HepG2 (cell line): Measurements from ENCODE around the gene BCAR3. TPM values are rescaled to one million over a fixed set of nuclear protein-coding genes. Genes with fewer than 3 reads are reported as not detected.
A peak's percentile ranks its signal among the peaks of the same experiment; 100 is the strongest.

Source experiments
- ATAC-seq: fragments of 200-7000 bp; cut with Tn5 transposase; 3 replicates; pipeline ENCODE4 v1.9.1; 2020; ENCODE audit warnings: mild to moderate bottlenecking, moderate library complexity
- BruUV-seq: library from RNA; stranded (reverse); fragments of 400-500 nt; replicated peaks from 2 replicates; lab custom pipeline; 2021; lab: Mats Ljungman, UMichigan
- CTCF ChIA-PET: fragments of 300-600 bp; formaldehyde crosslinking; extraction: SDS; loops from one replicate; lab custom pipeline; 2021; ENCODE audit warnings: low total read pairs, inconsistent platforms, low intra/inter-chr PET ratio; lab: Yijun Ruan, JAX
- POLR2A ChIA-PET: fragments of 350-600 bp; sonication (Branson Sonifier 250); formaldehyde crosslinking; loops from one replicate; lab custom pipeline; 2020; ENCODE audit warnings: antibody characterized with exemption, inconsistent platforms; lab: Yijun Ruan, JAX
- DNase-seq: peaks from one replicate; pipeline ENCODE4 v3.0.0-alpha.2; 2015; ENCODE audit warnings: low spot score
- FAIRE-seq: peaks from 3 replicates; lab custom pipeline; 2011; peaks lifted over from hg19 to GRCh38; lab: Jason Lieb, UNC
- H2AFZ ChIP-seq: one replicate; pipeline ENCODE4 v1.6.1; 2011; ENCODE audit warnings: low read length, inconsistent platforms
- H3K27ac ChIP-seq: fragments of 300-600 bp; 3 replicates; pipeline ENCODE4 v1.8.0; 2011; ENCODE audit warnings: mixed run types, mild to moderate bottlenecking, mixed read lengths, low read length, inconsistent platforms; ENCODE audit not compliant: insufficient read depth; ENCODE audit errors: extremely low read length
- H3K27me3 ChIP-seq, 2 experiments: fragments of 200-600 bp in 1 of 2; 2 replicates in 1 of 2; 3 replicates in 1 of 2; pipeline versions ENCODE4 v1.6.0 to v1.8.0; 2011; ENCODE audit warnings: low read length in 2 of 2, mild to moderate bottlenecking in 2 of 2, moderate library complexity in 2 of 2, inconsistent platforms in 1 of 2; ENCODE audit not compliant: insufficient read depth in 2 of 2, control insufficient read depth in 1 of 2
- H3K36me3 ChIP-seq, 2 experiments: fragments of 200-600 bp in 1 of 2; replicated peaks in 1 of 2; 2 replicates in 1 of 2; 3 replicates in 1 of 2; pipeline versions ENCODE4 v1.5.1 to v1.8.0; 2011; ENCODE audit warnings: low read length in 2 of 2, inconsistent platforms in 1 of 2; ENCODE audit not compliant: insufficient read depth in 2 of 2, control insufficient read depth in 1 of 2
- H3K4me1 ChIP-seq: 2 replicates; pipeline ENCODE4 v1.5.1; 2012; ENCODE audit warnings: low read length, inconsistent platforms; ENCODE audit not compliant: insufficient read depth
- H3K4me2 ChIP-seq: 2 replicates; pipeline ENCODE4 v1.6.0; 2011; ENCODE audit warnings: low read depth, low read length, inconsistent platforms
- H3K4me3 ChIP-seq, 3 experiments: fragments of 200-600 bp in 1 of 3; sonication (generic), shearing (Covaris generic) in 1 of 3; replicated peaks in 1 of 3; 2 replicates each; pipeline ENCODE4 v1.5.1; 2011 to 2016; ENCODE audit warnings: low read length in 3 of 3, inconsistent platforms in 2 of 3, low read depth in 2 of 3, mild to moderate bottlenecking in 2 of 3, control low read depth in 1 of 3, mixed read lengths in 1 of 3; ENCODE audit not compliant: insufficient read depth in 1 of 3
- H3K79me2 ChIP-seq: one replicate; pipeline ENCODE4 v1.6.1; 2011; ENCODE audit warnings: low read length, inconsistent platforms; ENCODE audit not compliant: insufficient read depth
- H3K9ac ChIP-seq: 2 replicates; pipeline ENCODE4 v1.6.0; 2011; ENCODE audit warnings: mild to moderate bottlenecking, low read depth, low read length, inconsistent platforms; ENCODE audit not compliant: insufficient read depth
- H3K9me3 ChIP-seq: 2 replicates; pipeline ENCODE4 v1.5.1; 2012; ENCODE audit warnings: mild to moderate bottlenecking, low read length
- H4K20me1 ChIP-seq: 2 replicates; pipeline ENCODE4 v1.6.0; 2011; ENCODE audit warnings: inconsistent platforms, mild to moderate bottlenecking, low read length, moderate library complexity; ENCODE audit not compliant: insufficient read depth
- BRCA1 ChIP-seq: sonication (generic); formaldehyde crosslinking; IDR thresholded peaks from 2 replicates; pipeline ENCODE4 v1.4.0; 2020; ENCODE audit warnings: missing genetic modification reagents
- E2F1 ChIP-seq: sonication (generic); formaldehyde crosslinking; IDR thresholded peaks from 2 replicates; pipeline ENCODE4 v1.5.0; 2020; ENCODE audit warnings: missing genetic modification reagents
- FLYWCH1 ChIP-seq: sonication (generic); formaldehyde crosslinking; IDR thresholded peaks from 2 replicates; pipeline ENCODE4 v1.8.1; 2023; ENCODE audit warnings: mild to moderate bottlenecking, missing genetic modification reagents
- KAT2B ChIP-seq: fragments of 150-350 bp; IDR thresholded peaks from 2 replicates; pipeline ENCODE4 v1.6.1; 2014; ENCODE audit warnings: low read depth, low read length, borderline replicate concordance
- KLF16 ChIP-seq, 2 experiments: sonication (generic) in 1 of 2; formaldehyde crosslinking in 1 of 2; IDR thresholded peaks; 2 replicates each; pipeline versions ENCODE4 v1.6.1 to v1.8.0; 2016 to 2023; ENCODE audit warnings: missing genetic modification reagents in 2 of 2, missing compliant biosample characterization in 1 of 2
- MAF1 ChIP-seq: sonication (generic); formaldehyde crosslinking; IDR thresholded peaks from 2 replicates; pipeline ENCODE4 v1.5.0; 2020; ENCODE audit warnings: missing genetic modification reagents, borderline replicate concordance
- PPARG ChIP-seq: conservative IDR thresholded peaks from 2 replicates; pipeline ENCODE4 v1.6.1; 2016; ENCODE audit warnings: missing biosample characterization, missing genetic modification reagents
- RNF219 ChIP-seq: sonication (generic); formaldehyde crosslinking; IDR thresholded peaks from 2 replicates; pipeline ENCODE4 v1.5.0; 2020; ENCODE audit warnings: mild to moderate bottlenecking, missing genetic modification reagents
- SMAD3 ChIP-seq: sonication (generic); formaldehyde crosslinking; IDR thresholded peaks from 2 replicates; pipeline ENCODE4 v1.4.0; 2020; ENCODE audit warnings: missing genetic modification reagents
- ZNF709 ChIP-seq: sonication (generic); formaldehyde crosslinking; IDR thresholded peaks from 2 replicates; pipeline ENCODE4 v1.5.0; 2020; ENCODE audit warnings: mild to moderate bottlenecking, missing genetic modification reagents
- ZNF780A ChIP-seq: sonication (generic); formaldehyde crosslinking; IDR thresholded peaks from 2 replicates; pipeline ENCODE4 v1.8.0; 2022; ENCODE audit warnings: mild to moderate bottlenecking, missing genetic modification reagents, moderate library complexity
- ZSCAN20 ChIP-seq: sonication (generic); formaldehyde crosslinking; IDR thresholded peaks from 2 replicates; pipeline ENCODE4 v1.4.0; 2020; ENCODE audit warnings: missing genetic modification reagents, mild to moderate bottlenecking, borderline replicate concordance
- WGBS: methylation state at CpG from one replicate; pipeline ENCODE4 v1.1.6; 2017; ENCODE audit warnings: low lambda C conversion rate; 5-methylcytosine and 5-hydroxymethylcytosine counted together
- in situ Hi-C: cut with HindIII; loops from 2 replicates; pipeline ENCODE4 v1.10.0; 2017; ENCODE audit warnings: low pct_unique_long_range_greater_than_20kb; ENCODE audit not compliant: extremely low pct_ligation_motif_present
- intact Hi-C: fragments of 100-400 bp; cut with micrococcal nuclease; formaldehyde crosslinking; loops from one replicate; pipeline ENCODE4 v1.10.0; 2022; ENCODE audit not compliant: unreplicated experiment
- polyA plus RNA-seq, 8 experiments: library from polyadenylated mRNA; depleted of rRNA in 3 of 8; stranded (reverse) in 7 of 8; unstranded in 1 of 8; fragments of >200 nt; fragmentation: Illumina TruSeq in 4 of 8; extraction: Trizol in 4 of 8; gene quantifications; 2 replicates each; pipeline versions ENCODE4 v1.2.1 to v1.2.3, GENCODE V29; 2011 to 2016; ENCODE audit warnings: low read depth in 4 of 8, missing spikeins in 1 of 8, mixed read lengths in 1 of 8; ENCODE audit not compliant: insufficient read depth in 1 of 8
- total RNA-seq, 5 experiments: library from RNA; depleted of rRNA; stranded (reverse); fragments of >200 nt; fragmentation: Illumina TruSeq; extraction: Trizol; gene quantifications; 2 replicates each; pipeline ENCODE4 v1.2.3, GENCODE V29; 2016; ENCODE audit warnings: low read depth in 1 of 5
- TF ChIP-seq, protein P1 (sequence below): IDR thresholded peaks from 2 replicates; pipeline ENCODE4 v1.6.1; 2016; ENCODE audit warnings: low read depth, control low read depth

Gene BCAR3
- total and polyA plus RNA-seq, 2 of the 13 experiments (the other 11 are each of a cell fraction or from before 2014, with no cell fraction given): 3.6 to 4.8 TPM

- BruUV-seq: no TSS peak
- Histone ChIP-seq H3K79me2 (peaks cover 9% of the 10 kb centered on the region), H4K20me1 (0 out of 2 replicates have a peak, but pooled peaks cover 4% of the 10 kb centered on the region), H3K4me2 (no peak overlapping the region), H2AFZ (no peak overlapping the region)
- WGBS: 95% methylated on average over 3 of the region's 3 CpGs
- TF ChIP-seq KAT2B (peak; percentile 82), ZSCAN20 (CRISPR knock-in tag) (no peak)
- TF ChIP-seq, all 625 proteins: peak for 1
- no peak for FAIRE-seq
- ATAC-seq: no peak
- in situ Hi-C loops (no loop called here), intact Hi-C loops (no loop called here)
- Histone ChIP-seq H3K27ac (no peak overlapping the region), H3K4me3 (no peak overlapping the region), H3K27me3 (no peaks in the 10 kb centered on the region), H3K4me1 (peaks cover 68% of the 10 kb centered on the region), H3K36me3 (peaks cover 15 to 45% of the 10 kb centered on the region in 2 experiments), H3K9me3 (no peaks in the 10 kb centered on the region), H3K9ac (no peak overlapping the region)
- ChIA-PET POLR2A (interaction anchor here (0.9 kb wide), 1 partner anchor 15 kb away, joined by 4 read pairs; no protein-coding TSS in a partner anchor), CTCF (no interaction called here)
- DNase-seq: no peak
These were observed 78.5 kb downstream of the BCAR3 start for GRCh38 chr1:93603106-93603505.

GRCh38 chr1:93602101-93602500 is 79.5 kb downstream of the BCAR3 start:
- H3K36me3 ChIP-seq: peaks cover 19 to 55% of the 10 kb centered on the region in 2 experiments
- H2AFZ ChIP-seq: no peak overlapping the region
- H3K4me2 ChIP-seq: no peak overlapping the region
- POLR2A ChIA-PET: interaction anchor here (1.8 to 3.2 kb wide), 2 partner anchors 10 to 15 kb away, joined by 5 to 13 read pairs; no protein-coding TSS in a partner anchor
- H4K20me1 ChIP-seq: peaks cover 8% of the 10 kb centered on the region; the same call in 1 of the 2 replicates
- no peak for DNase-seq
- H3K4me1 ChIP-seq: peaks cover 72% of the 10 kb centered on the region
- TF ChIP-seq SMAD3 (CRISPR knock-in tag) (no peak), FLYWCH1 (CRISPR knock-in tag) (no peak), PPARG (CRISPR knock-in tag) (no peak), RNF219 (no peak), MAF1 (CRISPR knock-in tag) (no peak), KLF16 (CRISPR knock-in tag; IDR thresholded peaks at IDR 0.05) (no peak), ZNF709 (CRISPR knock-in tag) (no peak), ZNF780A (no peak), E2F1 (CRISPR knock-in tag) (no peak), BRCA1 (no peak)
- TF ChIP-seq, protein P1, sequence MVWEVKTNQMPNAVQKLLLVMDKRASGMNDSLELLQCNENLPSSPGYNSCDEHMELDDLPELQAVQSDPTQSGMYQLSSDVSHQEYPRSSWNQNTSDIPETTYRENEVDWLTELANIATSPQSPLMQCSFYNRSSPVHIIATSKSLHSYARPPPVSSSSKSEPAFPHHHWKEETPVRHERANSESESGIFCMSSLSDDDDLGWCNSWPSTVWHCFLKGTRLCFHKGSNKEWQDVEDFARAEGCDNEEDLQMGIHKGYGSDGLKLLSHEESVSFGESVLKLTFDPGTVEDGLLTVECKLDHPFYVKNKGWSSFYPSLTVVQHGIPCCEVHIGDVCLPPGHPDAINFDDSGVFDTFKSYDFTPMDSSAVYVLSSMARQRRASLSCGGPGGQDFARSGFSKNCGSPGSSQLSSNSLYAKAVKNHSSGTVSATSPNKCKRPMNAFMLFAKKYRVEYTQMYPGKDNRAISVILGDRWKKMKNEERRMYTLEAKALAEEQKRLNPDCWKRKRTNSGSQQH (CRISPR knock-in tag): no peak
- H3K27me3 ChIP-seq: no peaks in the 10 kb centered on the region
- peaks cover 12% of the 10 kb centered on the region for H3K79me2 ChIP-seq
- in situ Hi-C loops (no loop called here), intact Hi-C loops (no loop called here)
- no peak overlapping the region for H3K9ac ChIP-seq
- no peak overlapping the region for H3K4me3 ChIP-seq
- H3K9me3 ChIP-seq: no peaks in the 10 kb centered on the region
- BruUV-seq: no TSS peak
- FAIRE-seq: no peak
- ATAC-seq: no peak
- H3K27ac ChIP-seq: no peak overlapping the region
- WGBS: 98% methylated on average over 4 of the region's 4 CpGs
- CTCF ChIA-PET: no interaction called here
